Fibroblast of villous mesenchyme (primary cell): ENCODE results near the gene TPX2. TPM values are rescaled to one million over a fixed set of nuclear protein-coding genes. Genes with fewer than 3 reads are reported as not detected.
A peak's percentile ranks its signal among the peaks of the same experiment; 100 is the strongest.

Source experiments
- DNase-seq: peaks from one replicate; pipeline ENCODE4 v3.0.0-alpha.2; 2010; ENCODE audit warnings: low read depth
- H3K4me3 ChIP-seq: 2 replicates; pipeline ENCODE4 v1.5.1; 2011; ENCODE audit warnings: low read depth, mild to moderate bottlenecking, low read length
- CTCF ChIP-seq: IDR thresholded peaks from 2 replicates; pipeline ENCODE4 v1.5.1; 2012; ENCODE audit warnings: low read depth, mild to moderate bottlenecking, low read length; ENCODE audit not compliant: insufficient read depth
- total RNA-seq: library from RNA; depleted of rRNA; stranded (reverse); fragments of >200 nt; gene quantifications from 2 replicates; pipeline ENCODE4 v1.2.3, GENCODE V29; 2012

TPX2 gene
- total RNA-seq, 1 donor, result 62.2 TPM

- no peak overlapping the region for H3K4me3 ChIP-seq
- peak; percentile 94 for DNase-seq
- no peak for TF ChIP-seq CTCF
Measured at GRCh38 chr20:31760519-31761240, 21.6 kb downstream of the TPX2 start.

GRCh38 chr20:31764641-31765305 lies 25.7 kb downstream of the TPX2 start:
- no peak overlapping the region for H3K4me3 ChIP-seq
- TF ChIP-seq CTCF, result no peak
- DNase-seq, result no peak

GRCh38 chr20:31767805-31768204 lies 28.7 kb downstream of the TPX2 start:
- no peak for TF ChIP-seq CTCF
- no peak overlapping the region for H3K4me3 ChIP-seq
- DNase-seq, result no peak

- H3K4me3 ChIP-seq, result no peak overlapping the region
- no peak for TF ChIP-seq CTCF
- DNase-seq, result no peak
Measured at GRCh38 chr20:31769681-31770080, 30.6 kb downstream of the TPX2 start.

- peak; percentile 22 for DNase-seq
- no peak for TF ChIP-seq CTCF
- H3K4me3 ChIP-seq, result no peak overlapping the region
Measured at GRCh38 chr20:31770243-31770642, 31.2 kb downstream of the TPX2 start.

GRCh38 chr20:31774408-31774807 lies 35.3 kb downstream of the TPX2 start:
- no peak for DNase-seq
- no peak for TF ChIP-seq CTCF
- no peak overlapping the region for H3K4me3 ChIP-seq

- DNase-seq, result no peak
- no peak overlapping the region for H3K4me3 ChIP-seq
- no peak for TF ChIP-seq CTCF
Measured at GRCh38 chr20:31780839-31781238, 41.7 kb downstream of the TPX2 start.
